NCI-H1048 (cell line): ENCODE results near the gene SELENOO.

ENCODE experiments used
- DNase-seq: peaks from one replicate; lab custom pipeline; 2025; lab: John Stamatoyannopoulos, UW

Gene SELENOO

DNA sequence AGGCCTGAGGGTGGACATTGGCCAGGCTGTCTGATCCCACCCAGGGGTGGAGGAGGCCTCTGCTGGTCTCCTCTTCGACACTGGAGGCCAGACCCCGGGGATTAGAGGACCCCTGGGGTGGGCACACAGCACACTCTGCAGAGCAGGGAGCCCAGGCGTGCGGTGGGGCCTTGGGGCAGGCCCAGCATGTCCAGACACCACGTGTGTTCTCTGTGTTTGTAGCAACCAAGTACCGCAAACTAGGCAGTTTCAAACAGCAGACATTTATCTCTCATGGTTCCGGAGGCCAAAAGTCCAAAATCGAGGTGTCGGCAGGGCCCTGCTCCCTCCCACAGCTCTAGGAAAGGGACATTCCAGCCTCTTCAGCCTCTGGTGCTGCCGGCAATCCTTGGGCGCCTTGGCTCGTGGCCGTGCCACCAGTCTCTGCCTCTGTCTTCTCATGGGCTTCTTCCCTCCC, 28.8 kb upstream of the SELENOO start:
- no peak for DNase-seq

DNA sequence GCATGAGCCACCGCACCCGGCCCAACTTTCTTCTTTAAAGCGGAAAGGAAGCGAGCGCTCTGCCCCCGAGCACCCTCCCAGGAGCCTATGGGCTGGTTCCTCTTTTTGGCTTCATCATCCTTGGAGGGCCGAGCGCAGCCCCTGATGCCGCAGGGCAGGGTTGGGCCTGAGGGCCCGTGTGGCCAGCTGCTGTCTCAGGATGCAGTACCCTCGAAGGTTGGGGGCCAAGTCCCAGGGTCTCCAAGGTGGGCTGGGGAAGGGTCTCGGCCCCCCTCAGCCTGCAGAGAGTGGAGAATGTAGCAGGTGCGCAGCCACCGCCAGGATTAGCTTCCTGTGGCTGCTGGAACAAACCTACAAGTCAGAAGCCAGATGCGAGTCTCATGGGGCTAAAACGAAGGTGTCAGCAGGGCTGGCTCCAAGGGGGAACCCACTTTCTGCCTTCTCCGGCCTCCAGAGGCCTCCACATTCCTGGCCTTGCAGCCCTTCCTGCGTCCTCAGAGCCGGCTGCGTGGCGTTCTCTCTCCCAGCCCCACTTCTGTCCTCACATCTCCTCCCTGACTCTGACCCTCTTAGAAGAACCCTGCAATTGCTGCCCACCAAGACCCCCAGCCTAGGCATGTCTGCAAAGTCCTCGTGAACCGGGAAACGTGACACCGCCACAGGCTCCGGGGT, 27.4 kb upstream of the SELENOO start:
- DNase-seq, result no peak

DNA sequence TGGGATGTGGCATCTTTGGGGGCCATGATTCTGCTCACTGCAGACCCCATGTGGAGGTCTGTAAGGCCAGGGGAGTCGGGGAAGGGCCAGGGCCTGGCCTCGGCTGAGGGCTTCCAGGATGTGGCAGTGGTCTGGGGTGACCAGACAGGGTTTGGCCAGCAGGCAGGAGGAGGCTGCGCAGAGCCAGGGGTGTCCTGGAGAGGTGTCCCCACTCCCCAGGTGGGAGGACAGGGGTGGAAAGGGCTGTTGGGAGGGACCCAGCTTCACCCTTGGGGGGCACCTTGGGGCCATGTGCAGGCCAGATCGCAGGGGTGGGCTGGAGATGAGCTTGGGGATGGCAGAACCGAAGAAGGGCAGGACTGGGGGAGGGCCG, 26.8 kb upstream of the SELENOO start:
- DNase-seq, result no peak

DNA sequence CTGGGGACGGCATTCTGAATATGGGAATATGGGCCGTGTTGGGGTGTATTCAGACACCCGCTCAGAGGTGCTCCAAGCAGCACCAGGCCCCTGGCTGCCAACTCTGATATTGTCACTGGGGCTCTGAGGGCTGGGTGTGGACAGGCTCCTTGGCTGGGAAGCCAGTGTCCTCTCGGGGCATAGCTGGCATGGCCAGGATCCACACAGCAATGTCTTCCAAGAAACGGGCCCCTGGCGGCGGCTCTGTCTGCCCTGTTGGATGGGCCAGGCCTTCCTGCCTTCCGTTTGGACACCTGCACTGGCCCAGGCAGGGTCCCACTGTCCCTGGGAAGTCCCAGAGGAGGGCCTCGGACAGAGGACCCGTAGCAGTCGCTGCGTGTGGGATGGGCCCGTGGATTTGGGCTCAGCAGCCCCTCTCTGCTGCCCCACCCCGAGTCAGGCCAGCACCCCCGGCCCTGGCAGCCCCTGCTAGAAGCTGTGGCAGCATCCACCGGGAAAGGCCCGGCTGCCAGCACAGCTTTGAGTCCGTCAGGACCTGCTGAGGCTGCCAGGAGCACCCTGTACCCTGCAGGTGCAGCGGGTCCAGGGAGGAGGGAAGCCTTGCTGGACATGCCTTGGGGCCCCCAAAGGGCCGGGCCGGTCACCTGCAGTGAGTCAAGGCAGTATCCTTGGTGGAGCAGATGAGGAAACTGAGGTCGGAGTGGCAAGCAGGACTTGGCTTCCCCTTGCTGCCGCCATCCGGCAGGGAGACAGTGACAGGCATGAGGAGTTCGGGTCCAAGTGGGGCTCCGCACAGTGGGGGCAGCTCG, 26.2 kb upstream of the SELENOO start:
- no peak for DNase-seq

DNA sequence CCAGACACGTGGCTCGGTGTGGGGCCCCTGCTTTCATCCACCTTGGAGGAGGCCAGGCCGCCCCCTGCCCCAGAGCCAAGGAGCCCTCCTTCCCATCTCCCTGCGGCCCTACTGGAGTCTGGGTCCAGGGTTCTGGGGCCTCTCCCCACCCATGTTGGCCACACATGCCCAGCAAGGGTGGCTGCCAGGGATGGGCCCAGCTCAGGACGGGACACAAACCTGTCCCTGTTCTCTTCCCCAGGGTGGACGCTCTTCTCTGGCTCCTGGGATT, 25.7 kb upstream of the SELENOO start:
- no peak for DNase-seq

DNA sequence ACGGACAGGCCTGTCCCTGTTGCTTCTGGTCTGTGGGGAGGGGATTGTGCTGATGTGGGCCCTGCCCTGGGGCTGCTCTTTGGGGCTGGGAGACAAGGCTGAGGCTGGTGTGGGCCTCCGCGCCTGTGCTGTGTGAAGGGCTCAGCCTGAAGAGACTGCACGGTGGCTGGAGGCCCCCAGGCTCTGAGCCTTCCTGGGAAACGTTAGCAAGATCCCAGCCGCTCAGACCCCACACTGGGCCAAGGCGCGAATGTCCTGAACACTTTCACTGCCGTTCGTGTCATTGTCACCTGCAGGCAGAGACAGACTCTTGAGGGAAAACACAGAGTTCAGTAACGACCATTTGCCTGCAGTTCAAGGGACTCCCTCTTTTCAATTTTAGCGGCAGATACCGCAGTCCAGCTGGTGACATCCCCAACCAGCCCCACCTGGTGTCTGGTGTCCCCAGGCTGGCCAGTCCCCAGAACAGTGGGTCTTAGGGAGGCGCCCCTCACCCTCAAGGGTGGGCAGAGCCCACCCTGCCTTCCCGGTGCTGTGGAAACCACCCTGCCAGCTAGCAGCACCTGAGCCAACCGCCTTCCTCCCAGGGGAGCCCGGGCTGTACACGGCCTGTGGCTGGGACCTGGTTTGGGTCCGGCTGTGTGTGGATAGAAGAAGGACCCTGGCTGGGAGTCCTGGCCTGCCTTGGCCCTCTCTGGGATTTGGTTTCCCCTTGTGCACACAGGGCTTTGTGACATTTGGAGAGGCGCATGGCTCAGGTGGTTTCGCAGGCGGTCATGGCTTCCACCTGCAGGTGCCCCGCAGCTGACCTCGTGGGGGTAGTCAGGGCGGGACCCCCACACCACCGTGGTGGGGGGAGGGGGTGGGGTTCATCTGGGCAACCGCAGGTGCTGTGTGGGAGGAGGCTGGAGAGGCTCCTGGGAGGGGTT, 24.6 kb upstream of the SELENOO start:
- no peak for DNase-seq

DNA sequence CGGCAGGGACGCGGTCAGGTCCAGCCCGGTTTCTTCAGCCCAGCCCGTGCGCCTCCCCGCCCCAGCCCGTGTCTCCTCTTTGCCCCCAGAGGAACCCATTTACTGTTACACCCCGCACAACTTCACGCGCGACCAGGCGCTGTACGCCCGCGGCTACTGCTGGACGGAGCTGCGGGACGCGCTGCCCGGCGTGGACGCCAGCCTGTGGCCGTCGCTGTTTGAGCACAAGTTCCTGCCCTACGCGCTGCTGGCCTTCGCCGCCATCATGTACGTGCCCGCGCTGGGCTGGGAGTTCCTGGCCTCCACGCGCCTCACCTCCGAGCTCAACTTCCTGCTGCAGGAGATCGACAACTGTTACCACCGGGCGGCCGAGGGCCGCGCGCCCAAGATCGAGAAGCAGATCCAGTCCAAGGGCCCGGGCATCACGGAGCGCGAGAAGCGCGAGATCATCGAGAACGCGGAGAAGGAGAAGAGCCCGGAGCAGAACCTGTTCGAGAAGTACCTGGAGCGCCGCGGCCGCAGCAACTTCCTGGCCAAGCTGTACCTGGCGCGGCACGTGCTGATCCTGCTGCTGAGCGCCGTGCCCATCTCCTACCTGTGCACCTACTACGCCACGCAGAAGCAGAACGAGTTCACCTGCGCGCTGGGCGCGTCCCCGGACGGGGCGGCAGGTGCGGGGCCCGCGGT, 23.8 kb upstream of the SELENOO start:
- DNase-seq, result no peak

DNA sequence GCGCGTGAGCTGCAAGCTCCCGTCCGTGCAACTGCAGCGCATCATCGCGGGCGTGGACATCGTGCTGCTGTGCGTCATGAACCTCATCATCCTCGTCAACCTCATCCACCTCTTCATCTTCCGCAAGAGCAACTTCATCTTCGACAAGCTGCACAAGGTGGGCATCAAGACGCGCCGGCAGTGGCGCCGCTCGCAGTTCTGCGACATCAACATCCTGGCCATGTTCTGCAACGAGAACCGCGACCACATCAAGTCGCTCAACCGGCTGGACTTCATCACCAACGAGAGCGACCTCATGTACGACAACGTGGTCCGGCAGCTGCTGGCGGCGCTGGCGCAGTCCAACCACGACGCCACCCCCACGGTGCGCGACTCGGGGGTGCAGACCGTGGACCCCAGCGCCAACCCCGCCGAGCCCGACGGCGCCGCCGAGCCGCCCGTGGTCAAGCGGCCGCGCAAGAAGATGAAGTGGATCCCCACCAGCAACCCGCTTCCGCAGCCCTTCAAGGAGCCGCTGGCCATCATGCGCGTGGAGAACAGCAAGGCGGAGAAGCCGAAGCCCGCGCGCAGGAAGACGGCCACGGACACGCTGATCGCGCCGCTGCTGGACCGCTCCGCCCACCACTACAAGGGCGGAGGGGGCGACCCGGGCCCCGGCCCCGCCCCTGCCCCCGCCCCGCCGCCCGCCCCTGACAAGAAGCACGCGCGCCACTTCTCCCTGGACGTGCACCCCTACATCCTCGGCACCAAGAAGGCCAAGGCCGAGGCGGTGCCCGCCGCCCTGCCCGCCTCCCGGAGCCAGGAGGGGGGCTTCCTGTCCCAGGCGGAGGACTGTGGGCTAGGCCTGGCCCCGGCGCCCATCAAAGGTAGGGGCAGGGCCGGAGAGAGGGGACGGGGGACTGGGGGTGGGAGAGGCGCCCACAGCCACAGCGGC, 23.0 kb upstream of the SELENOO start:
- no peak for DNase-seq

DNA sequence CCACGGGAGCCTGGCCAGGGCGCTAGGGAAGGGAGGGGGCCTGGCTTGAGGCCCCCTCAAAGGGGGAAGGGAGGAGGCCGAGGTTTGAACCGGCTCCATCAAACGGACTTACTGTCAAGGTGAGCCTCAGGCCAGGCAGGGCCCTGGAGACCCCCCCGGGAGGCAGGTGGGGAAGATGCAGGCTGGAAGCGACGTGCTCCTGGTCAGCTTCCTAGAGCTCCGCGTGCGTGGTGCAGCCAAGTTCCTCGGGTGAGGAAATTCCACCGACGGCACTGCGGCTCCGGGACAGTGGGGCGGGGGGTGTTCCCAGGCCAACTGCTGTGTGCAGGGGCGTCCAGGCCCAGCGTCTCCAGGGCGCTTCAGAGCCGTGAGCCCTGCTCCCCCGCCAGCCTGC, 22.3 kb upstream of the SELENOO start:
- DNase-seq, result no peak

DNA sequence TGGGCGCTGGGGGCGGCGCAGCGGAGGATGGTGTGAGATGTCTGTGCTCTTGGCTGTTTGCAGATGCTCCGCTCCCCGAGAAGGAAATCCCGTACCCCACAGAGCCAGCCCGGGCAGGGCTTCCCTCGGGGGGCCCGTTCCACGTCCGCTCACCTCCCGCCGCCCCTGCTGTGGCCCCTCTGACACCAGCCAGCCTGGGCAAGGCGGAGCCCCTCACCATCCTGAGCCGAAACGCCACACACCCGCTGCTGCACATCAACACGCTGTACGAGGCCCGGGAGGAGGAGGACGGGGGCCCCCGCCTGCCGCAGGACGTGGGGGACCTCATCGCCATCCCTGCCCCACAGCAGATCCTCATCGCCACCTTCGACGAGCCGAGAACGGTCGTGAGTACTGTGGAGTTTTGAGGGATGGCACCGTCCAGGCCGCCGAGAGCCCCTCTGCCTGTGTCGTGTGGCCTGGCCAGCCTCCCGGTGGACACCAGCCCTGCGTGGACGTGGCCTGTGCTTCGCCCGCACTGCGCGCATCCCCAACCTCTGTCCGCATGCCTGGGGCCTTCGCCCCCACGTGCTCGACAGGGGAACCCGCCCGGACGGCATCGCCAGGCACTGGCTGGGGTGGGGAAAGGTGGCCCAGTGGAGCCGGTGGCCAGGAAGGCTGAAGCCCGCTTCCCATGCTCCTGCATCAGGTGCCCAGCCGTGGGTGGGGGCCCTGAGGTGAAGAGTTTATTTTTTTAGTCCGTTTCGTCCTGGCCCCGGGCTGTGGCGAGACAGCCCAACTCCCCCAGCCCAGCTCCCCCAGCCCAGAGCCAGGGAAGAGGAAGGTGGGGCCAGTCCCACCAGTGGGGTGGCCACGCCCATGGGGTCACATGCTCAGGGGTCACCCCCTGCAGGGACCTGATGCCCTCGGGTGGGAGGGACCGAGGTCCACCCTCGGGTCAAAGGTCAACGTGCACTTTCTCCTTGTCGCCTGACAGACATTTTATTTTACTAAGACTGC, 21.6 kb upstream of the SELENOO start:
- no peak for DNase-seq

DNA sequence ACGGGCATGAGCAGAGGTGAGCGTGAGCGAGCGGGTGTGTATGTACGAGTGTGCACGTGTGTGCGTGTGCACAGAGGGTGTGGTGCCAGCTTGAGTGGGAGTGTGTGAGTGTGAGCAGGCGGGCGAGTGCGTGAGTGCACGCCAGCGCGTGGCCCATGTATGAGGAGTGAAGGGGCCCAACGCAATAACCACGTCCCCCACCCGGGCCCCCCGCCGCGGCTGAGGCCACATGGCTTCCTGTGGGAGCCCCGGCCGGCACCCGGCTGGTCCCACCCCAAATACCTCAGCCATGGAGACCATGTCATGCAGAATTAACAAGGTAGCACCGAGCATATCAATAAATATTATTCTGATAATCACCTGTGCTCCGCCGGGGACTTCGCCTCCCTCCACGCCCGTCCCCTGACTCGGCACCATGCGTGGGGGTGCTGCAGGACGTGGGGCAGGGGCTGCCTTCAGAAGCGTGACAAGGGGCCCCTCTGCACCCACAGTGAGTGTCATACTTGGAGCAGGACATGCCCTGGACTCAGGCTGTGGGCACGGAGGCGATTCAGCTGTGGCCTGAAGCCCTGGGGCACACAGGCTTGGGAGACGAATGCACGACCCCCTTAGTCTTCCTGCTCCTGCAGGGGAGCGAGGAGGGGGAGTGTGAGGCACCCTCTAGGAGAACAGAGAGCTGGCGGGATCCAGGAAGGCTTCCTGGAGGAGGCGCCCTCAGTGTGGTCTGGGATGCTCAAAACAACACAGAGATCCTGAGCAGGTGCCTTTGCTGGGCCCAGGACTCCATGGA, 20.7 kb upstream of the SELENOO start:
- DNase-seq, result no peak

DNA sequence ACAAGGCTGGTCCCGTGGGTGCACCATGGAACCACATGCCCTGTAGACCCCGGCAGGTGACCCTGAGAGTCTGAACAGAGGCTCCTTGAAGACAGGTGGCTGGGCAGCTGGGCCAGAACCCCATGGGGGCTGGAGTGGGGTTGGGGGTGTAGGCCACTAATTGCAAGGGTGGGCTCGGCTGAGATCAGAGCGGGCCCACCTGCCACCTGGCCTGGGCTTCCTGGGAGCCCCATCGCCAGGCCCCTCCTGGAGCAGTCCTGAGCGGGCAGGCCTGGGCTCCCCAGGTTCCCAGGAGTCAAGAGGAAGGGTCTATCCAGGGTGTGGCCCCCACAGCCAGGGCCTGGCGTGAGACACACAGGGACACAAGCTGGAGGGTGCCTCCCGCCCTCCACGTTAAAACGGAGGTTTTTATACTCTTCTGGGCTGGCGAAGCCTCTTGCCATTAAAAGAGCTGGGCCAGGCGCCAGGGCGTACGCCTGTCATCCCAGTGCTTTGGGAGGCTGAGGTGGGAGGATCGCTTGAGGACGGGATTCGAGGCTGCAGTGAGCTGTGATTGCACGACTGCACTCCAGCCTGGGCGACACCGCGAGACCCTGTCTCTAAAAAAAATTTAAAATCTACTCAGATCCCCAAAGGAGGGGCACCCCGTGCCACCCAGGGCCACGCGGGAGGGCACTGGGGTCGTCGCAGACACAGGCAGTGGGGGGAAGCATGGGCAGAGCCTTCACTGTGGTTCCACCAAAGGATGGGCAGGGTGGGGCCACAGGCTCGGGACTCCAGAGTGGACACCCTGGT, 19.9 kb upstream of the SELENOO start:
- DNase-seq, result no peak

DNA sequence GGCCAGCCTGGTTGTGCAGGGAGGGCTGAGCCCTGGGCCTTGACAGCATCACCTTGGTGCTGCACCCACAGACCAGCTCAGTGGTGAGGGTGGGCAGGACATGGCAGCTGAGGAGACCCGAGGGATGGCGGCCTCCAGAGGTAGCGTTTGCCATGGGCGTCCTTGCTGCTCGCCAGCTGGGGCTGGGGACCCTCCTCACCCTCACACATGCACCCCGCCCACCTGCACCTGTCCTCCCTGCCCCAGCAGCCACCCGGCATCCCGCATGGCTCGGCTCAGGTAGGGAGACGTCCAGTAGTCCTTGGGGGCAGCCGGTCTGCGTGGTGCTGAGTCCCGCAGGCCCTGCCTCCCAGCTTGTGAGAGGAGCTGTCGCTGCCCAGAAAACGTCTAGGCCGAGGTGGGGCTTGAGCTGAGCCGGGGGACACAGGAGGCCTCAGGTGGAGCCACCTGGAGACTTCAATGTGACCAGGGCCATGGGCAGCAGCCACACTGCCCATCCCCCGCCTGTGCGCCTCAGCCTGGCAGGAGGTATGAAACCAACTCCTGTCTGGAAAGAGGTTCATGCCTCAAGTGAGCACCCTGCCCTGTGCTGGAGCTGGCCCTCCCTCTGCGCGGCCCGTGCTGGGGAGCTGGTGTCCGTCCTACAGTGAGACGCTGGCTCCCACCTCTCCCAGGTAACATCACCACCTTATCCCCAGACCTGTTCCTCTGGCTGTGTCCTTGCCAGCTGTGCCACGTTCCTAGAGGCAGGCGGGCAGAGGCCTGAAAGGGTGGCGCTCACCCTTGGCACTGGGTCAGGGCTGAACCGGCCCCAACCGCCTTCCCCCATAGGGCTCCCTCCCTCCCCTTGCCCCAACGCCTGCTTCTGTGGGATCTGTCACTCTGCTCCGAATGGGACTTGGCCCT, 18.4 kb upstream of the SELENOO start:
- no peak for DNase-seq

DNA sequence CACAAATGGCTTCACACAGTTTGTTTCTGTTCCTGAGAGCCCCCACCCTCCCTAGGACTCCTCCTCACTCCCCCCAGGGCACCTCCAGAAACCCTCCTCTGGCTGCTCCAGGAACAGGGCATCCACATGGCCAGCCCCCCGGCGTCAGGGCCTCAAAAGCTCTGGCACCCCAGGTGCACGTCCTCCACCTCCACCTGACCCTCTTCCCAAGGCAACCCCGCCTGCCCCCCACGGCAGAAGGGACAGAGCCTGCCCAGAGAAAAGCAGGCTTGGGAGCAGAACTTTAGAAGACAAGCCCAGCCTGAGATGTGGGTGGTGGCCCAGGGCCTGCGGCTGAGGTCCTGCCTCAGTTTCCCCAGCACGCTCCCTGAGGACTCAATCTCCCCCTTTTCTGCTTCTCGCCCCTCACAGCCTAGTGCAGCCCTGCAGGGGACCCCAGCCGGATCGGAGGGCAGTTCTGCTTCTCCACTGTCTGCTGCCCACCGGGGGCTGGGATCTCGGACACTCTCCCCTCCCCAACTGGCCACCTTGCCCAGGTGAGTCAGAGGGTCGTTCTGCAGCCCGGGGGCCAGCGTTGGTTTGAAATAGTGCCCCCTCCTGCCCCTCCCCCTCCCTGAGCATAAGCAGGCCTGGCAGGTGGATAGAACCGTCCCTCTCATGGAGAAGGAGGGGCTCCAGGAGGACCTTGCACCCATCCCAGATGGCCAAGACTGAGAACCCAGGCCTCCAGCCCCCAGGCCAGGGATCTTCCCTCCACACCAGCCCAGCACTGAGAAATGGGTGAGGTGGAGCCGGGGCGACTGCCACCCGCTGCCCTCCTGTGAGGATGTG, 17.5 kb upstream of the SELENOO start:
- no peak for DNase-seq

DNA sequence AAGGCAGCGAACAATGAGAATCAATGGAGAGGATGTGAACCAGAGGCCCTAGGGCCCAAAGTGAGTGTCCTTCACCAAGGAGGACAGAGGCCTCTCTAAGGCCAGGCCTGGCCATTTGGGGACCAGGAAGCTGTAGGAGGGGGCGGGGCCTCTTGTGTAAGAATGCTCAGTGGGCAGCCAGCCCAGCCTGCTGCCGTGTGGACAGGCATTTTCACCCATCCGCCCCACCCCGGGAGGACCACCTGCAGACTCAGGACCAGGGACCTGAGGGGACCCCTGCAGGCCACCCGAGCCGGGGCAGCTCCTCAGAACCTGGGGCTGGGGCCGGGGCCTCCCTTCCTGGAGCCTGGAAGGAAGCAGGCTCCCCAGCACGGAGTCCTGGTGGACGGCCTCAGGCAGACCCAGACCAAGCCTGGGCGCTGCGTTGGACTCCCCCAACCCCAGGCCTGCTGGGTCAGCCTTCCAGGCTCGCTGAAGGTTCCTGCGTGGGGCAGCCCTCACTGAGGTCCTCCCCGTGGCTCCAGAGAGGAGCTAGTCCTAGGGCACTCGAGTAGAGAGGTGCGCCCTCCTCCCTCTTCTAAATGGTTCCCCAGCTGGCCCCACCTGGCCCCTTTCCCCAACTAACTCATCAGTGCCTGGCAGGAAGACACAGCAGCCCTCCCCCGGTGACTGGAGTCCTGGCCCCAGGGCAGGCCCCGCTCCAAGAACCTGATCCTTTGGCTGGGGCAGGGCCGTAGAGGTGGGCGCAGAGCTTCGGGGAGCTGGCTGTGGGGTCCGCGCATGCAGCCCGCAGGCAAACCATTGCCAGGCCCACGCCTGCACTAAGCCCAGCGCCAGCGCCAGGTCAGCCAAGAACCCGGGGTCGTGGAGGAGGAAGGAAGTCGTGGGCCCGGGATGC, 16.6 kb upstream of the SELENOO start:
- no peak for DNase-seq
